CD4-positive, CD25-positive, alpha-beta regulatory T cell (primary cell): ENCODE measurements around the gene MMD. TPM values are rescaled to one million over a fixed set of nuclear protein-coding genes. Genes with fewer than 3 reads are reported as not detected.
"Not testable (repeated sequence)": the region's sequence is repeated elsewhere in the genome, so short reads cannot be mapped to it uniquely, and the experiment has no call there.

Experiments used
- ATAC-seq, 2 donors: fragments of 150-1000 bp; cut with Tn5 transposase; one replicate each; pipeline ENCODE4 v1.10.0; 2021; ENCODE audit warnings: low read depth in 2 of 2, moderate number of reproducible peaks in 2 of 2, moderate library complexity in 1 of 2
- DNase-seq, 3 donors: peaks; one replicate each; pipeline versions ENCODE4 v3.0.0 to v3.0.0-alpha.2; 2012 to 2022; ENCODE audit warnings: mixed read lengths in 1 of 3
- H3K27ac ChIP-seq: one replicate; pipeline ENCODE4 v1.7.0; 2013; ENCODE audit warnings: mild to moderate bottlenecking, low read length; ENCODE audit not compliant: insufficient read depth, poor library complexity, severe bottlenecking
- H3K27me3 ChIP-seq: one replicate; pipeline ENCODE4 v1.7.0; 2013; ENCODE audit warnings: low read length; ENCODE audit not compliant: control insufficient read depth, insufficient read depth
- H3K36me3 ChIP-seq: one replicate; pipeline ENCODE4 v1.7.0; 2013; ENCODE audit warnings: mild to moderate bottlenecking, low read length, moderate library complexity; ENCODE audit not compliant: control insufficient read depth, insufficient read depth
- H3K4me1 ChIP-seq: 2 replicates; pipeline ENCODE4 v1.7.0; 2013; ENCODE audit warnings: mild to moderate bottlenecking, low read length; ENCODE audit not compliant: insufficient read depth, control insufficient read depth, poor library complexity, severe bottlenecking
- H3K4me3 ChIP-seq: one replicate; pipeline ENCODE4 v1.7.0; 2013; ENCODE audit warnings: low read depth, mild to moderate bottlenecking, low read length, moderate library complexity
- H3K9me3 ChIP-seq, 2 experiments: 1 replicate in 1 of 2; 2 replicates in 1 of 2; pipeline ENCODE4 v1.7.0; 2013; ENCODE audit warnings: low read length in 2 of 2, mild to moderate bottlenecking in 1 of 2, moderate library complexity in 1 of 2; ENCODE audit not compliant: control insufficient read depth in 2 of 2
- H3K27ac Mint-ChIP-seq, 3 donors: one replicate each; pipeline ENCODE4 v1.8.0; 2020 to 2022; ENCODE audit warnings: mild to moderate bottlenecking in 3 of 3, mixed read lengths in 3 of 3, moderate library complexity in 2 of 3
- H3K27me3 Mint-ChIP-seq: one replicate; pipeline ENCODE4 v1.8.0; 2022; ENCODE audit warnings: mild to moderate bottlenecking, mixed read lengths
- H3K36me3 Mint-ChIP-seq: one replicate; pipeline ENCODE4 v1.8.0; 2020; ENCODE audit warnings: mixed read lengths
- H3K4me1 Mint-ChIP-seq, 4 donors: one replicate each; pipeline ENCODE4 v1.8.0; 2020 to 2022; ENCODE audit warnings: mixed read lengths in 4 of 4, mild to moderate bottlenecking in 1 of 4
- H3K4me3 Mint-ChIP-seq, 4 donors: one replicate each; pipeline ENCODE4 v1.8.0; 2020 to 2022; ENCODE audit warnings: mild to moderate bottlenecking in 4 of 4, mixed read lengths in 4 of 4, moderate library complexity in 3 of 4
- H3K9me3 Mint-ChIP-seq, 7 donors: one replicate each; pipeline ENCODE4 v1.8.0; 2020 to 2022; ENCODE audit warnings: mixed read lengths in 7 of 7, mild to moderate bottlenecking in 3 of 7, moderate library complexity in 2 of 7
- polyA plus RNA-seq, 4 donors: library from polyadenylated mRNA; unstranded; fragments of 300-500 nt; fragmentation: Illumina TruSeq; gene quantifications; one replicate each; pipeline ENCODE4 v1.2.3, GENCODE V29; 2021
- total RNA-seq: library from RNA; stranded (reverse); gene quantifications from one replicate; pipeline ENCODE4 v1.2.3, GENCODE V29; 2022

The MMD gene
- total and polyA plus RNA-seq, 5 donors from 2014 or later = 10.1 to 17.8 (median 12.0) TPM

DNA sequence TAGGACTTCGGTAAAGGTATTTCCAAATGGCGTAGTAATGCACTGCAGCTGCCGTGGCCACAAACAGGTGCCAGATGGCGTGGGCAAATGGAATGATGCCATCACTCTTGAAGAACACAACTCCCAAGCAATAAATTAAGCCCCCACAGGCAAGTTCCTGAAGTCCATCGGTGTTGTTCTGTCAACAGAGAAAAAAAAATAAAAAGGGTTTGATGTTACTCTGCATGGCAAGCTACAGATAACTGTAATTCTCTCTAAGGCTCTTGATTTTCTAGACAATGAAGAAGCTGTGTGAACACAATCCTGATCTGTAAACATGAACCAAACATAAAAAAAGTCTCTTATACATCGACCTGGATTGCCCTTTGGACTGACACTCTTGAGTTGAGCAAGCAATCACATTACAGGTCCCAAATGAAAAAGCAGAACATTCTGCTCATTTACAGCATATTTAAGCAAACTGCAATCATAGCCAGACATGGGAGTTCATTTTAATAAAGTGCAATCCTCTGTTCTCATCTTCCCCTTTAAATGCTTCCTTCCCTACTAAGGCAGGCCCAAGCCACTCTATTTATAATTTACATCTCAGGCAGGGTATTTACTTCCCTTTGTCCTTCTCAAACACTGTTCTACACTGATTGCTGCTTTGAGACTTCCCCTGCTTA is 27.1 kb downstream of the MMD start:
- H3K27ac Mint-ChIP-seq = peak overlapping the region; percentile 1 to 38 (median 12)
- H3K9me3 Mint-ChIP-seq = no peaks in the 10 kb centered on the region
- no peaks in the 10 kb centered on the region for H3K4me1 ChIP-seq
- H3K27me3 ChIP-seq = no peaks in the 10 kb centered on the region
- peaks cover 22% of the 10 kb centered on the region for H3K36me3 ChIP-seq
- H3K36me3 Mint-ChIP-seq = peaks cover 43% of the 10 kb centered on the region
- H3K4me1 Mint-ChIP-seq = peaks cover 3 to 10% (median 5%) of the 10 kb centered on the region in 4 donors
- H3K4me3 ChIP-seq = no peak overlapping the region
- no peaks in the 10 kb centered on the region for H3K9me3 ChIP-seq
- DNase-seq (no peak), ATAC-seq (no peak)
- no peak overlapping the region for H3K4me3 Mint-ChIP-seq
- no peaks in the 10 kb centered on the region for H3K27me3 Mint-ChIP-seq
- H3K27ac ChIP-seq = no peak overlapping the region

DNA sequence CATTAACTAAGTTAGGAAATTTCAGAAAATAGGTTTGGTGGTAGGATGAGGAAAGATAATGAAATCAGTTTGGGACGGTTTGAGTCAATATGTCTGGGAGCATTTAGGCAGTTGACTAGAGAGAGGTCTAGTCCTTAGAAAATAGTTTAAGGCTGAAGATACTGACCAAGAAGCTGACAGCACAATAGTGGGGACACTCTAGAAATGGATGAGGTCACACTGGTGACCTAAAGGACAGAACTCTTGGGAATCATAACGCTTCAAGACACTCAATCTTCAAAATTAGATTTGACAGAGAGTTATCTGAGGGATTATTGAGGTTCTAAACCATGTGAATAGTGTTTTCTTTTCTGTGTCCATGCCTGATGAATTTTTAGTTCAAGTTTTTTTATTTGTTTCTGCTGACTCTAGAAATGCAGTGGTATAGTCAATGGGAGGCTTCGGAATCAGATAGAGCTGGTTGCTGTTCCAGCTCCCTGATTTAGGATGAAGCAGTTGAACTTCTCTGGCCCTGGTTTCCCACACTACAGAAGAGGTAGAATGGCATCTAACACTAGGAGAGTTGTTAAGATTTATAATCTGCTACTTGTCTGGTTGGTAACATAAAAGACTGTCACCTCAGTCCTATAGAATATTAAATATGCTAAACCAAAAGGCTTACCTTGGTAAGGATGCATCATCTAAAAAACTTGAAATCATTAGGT is 29.7 kb downstream of the MMD start:
- Histone ChIP-seq H3K27ac (no peak overlapping the region), H3K4me1 (no peaks in the 10 kb centered on the region), H3K36me3 (peaks cover 11% of the 10 kb centered on the region), H3K9me3 (no peaks in the 10 kb centered on the region), H3K4me3 (no peak overlapping the region), H3K27me3 (no peaks in the 10 kb centered on the region)
- peaks cover 22% of the 10 kb centered on the region for H3K36me3 Mint-ChIP-seq
- no peak for ATAC-seq
- no peak overlapping the region for H3K4me3 Mint-ChIP-seq
- DNase-seq = no peak
- H3K27me3 Mint-ChIP-seq = no peaks in the 10 kb centered on the region
- H3K9me3 Mint-ChIP-seq = no peaks in the 10 kb centered on the region
- peak overlapping the region; percentile 8 to 28 (median 9) for H3K27ac Mint-ChIP-seq
- peaks cover 3 to 6% (median 5%) of the 10 kb centered on the region in 4 donors for H3K4me1 Mint-ChIP-seq

DNA sequence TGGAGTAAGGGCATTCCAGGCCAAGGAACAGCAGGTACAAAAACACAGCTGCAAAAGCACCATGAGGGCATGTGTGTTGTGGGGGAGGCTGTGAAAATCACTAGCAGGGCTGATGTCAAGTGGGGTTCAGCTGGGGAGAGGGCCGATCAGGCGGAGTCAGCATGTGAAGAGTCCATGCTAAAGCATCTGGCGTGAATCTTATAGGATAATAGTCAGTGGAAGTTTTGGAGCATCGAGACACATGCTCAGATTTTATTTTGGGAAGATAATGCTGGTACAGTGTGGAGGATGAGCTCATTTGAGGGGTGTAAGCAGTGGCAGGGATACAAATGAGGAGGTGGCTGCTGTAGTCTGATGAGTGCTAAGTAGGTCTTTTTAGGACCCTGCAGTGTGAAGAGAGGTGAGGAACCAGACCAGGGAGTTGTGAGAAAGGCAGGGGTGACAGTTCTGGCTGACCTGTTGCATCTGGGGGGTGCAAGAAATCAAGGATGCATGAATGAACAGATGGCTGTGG is 30.3 kb downstream of the MMD start:
- H3K27me3 ChIP-seq = no peaks in the 10 kb centered on the region
- no peaks in the 10 kb centered on the region for H3K9me3 ChIP-seq
- Mint-ChIP-seq H3K27me3 (no peaks in the 10 kb centered on the region), H3K36me3 (peaks cover 20% of the 10 kb centered on the region), H3K4me3 (no peak overlapping the region), H3K9me3 (no peaks in the 10 kb centered on the region), H3K4me1 (peaks cover 2 to 6% (median 4%) of the 10 kb centered on the region in 4 donors), H3K27ac (peak overlapping the region in 1 of 3 donors; percentile 8)
- no peak for DNase-seq
- H3K4me3 ChIP-seq = no peak overlapping the region
- H3K36me3 ChIP-seq = peaks cover 11% of the 10 kb centered on the region
- no peak for ATAC-seq
- H3K4me1 ChIP-seq = no peaks in the 10 kb centered on the region
- H3K27ac ChIP-seq = no peak overlapping the region

DNA sequence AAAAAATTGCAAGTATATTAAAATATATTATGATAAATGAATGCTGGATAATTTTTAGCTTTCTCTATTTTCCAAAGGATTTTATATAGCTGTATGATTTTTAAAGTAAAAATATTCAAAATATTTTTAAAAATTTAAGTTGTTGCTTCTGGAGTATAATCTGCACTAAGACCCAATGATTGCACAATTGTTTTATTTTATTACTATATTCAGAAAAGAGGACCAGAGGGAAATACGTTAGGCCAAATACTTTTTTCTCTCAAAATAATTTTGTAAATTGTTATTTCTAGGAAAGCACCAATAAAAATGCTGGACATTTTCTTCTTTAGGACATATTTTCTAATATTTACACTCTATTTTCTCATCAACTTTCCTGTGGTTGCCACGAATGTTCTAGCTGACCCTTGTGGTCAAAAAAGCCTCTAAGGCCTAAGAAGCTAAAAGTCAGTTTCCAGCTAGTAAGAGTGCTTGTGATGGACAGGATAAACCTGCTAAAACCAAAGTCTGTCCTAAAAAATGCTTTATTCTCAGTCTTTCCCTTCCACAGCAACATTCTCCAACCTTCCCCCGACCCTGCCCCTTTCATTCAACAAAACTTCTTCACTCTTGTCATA is 31.2 kb downstream of the MMD start:
- H3K4me3 Mint-ChIP-seq = no peak overlapping the region
- H3K27me3 Mint-ChIP-seq = peaks cover under 1% of the 10 kb centered on the region
- Histone ChIP-seq H3K4me1 (no peaks in the 10 kb centered on the region), H3K27me3 (no peaks in the 10 kb centered on the region), H3K27ac (no peak overlapping the region), H3K4me3 (no peak overlapping the region), H3K9me3 (no peaks in the 10 kb centered on the region), H3K36me3 (peaks cover 11% of the 10 kb centered on the region)
- no peak overlapping the region for H3K27ac Mint-ChIP-seq
- peaks cover 0 to 6% (median 4%) of the 10 kb centered on the region in 4 donors for H3K4me1 Mint-ChIP-seq
- no peak for DNase-seq
- ATAC-seq = no peak
- peaks cover 20% of the 10 kb centered on the region for H3K36me3 Mint-ChIP-seq
- H3K9me3 Mint-ChIP-seq = no peaks in the 10 kb centered on the region

DNA sequence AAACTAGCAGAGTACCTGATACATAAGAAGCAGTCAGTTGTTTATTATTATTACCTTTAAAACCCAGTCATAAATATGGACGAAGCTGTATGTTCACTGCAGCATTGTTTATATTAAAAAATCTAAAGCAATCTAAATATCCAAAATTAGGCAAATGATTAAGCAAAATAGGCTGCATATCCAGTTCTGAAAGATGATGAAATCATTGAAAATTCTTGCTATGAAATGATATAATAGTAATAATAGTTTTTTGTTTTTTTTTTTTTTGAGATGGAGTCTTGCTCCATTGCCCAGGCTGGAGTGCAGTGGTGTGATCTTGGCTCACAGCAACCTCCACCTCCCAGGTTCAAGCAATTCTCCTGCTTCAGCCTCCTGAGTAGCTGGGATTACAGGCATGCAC is 31.9 kb downstream of the MMD start:
- not testable (repeated sequence) for H3K27ac ChIP-seq, H3K4me3 Mint-ChIP-seq, H3K9me3 Mint-ChIP-seq, DNase-seq, ATAC-seq, H3K36me3 ChIP-seq, H3K27me3 Mint-ChIP-seq, H3K4me1 Mint-ChIP-seq, H3K4me1 ChIP-seq, H3K27me3 ChIP-seq, H3K9me3 ChIP-seq, H3K27ac Mint-ChIP-seq, H3K4me3 ChIP-seq
- H3K36me3 Mint-ChIP-seq = peaks cover 15% of the 10 kb centered on the region

DNA sequence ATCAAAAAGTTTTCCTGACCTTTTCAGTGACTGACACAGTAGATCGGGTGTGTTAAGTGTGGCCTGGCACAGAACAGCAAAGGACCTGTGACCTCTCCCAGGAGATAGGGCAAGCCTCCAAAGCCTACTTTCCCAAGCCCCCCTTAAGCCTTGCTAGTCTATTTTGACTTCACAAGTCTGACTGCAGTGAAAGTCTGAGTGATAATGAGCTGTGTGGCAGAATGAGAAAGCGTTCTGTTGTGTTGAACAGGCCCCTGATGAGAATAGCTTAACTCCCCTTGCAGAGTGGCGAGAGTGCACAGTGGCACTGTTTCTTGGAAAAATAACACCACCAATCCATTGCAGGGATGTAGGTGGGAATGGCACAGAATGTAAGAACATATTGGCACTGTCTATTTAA is 32.8 kb downstream of the MMD start:
- Mint-ChIP-seq H3K4me1 (peaks cover 0 to 5% (median 0%) of the 10 kb centered on the region in 4 donors), H3K27me3 (peaks cover 5% of the 10 kb centered on the region), H3K36me3 (peaks cover 8% of the 10 kb centered on the region), H3K4me3 (no peak overlapping the region), H3K9me3 (no peaks in the 10 kb centered on the region), H3K27ac (no peak overlapping the region)
- no peaks in the 10 kb centered on the region for H3K4me1 ChIP-seq
- no peaks in the 10 kb centered on the region for H3K9me3 ChIP-seq
- no peak for DNase-seq
- ATAC-seq = no peak
- H3K4me3 ChIP-seq = no peak overlapping the region
- no peak overlapping the region for H3K27ac ChIP-seq
- peaks cover 4% of the 10 kb centered on the region for H3K36me3 ChIP-seq
- H3K27me3 ChIP-seq = no peaks in the 10 kb centered on the region

DNA sequence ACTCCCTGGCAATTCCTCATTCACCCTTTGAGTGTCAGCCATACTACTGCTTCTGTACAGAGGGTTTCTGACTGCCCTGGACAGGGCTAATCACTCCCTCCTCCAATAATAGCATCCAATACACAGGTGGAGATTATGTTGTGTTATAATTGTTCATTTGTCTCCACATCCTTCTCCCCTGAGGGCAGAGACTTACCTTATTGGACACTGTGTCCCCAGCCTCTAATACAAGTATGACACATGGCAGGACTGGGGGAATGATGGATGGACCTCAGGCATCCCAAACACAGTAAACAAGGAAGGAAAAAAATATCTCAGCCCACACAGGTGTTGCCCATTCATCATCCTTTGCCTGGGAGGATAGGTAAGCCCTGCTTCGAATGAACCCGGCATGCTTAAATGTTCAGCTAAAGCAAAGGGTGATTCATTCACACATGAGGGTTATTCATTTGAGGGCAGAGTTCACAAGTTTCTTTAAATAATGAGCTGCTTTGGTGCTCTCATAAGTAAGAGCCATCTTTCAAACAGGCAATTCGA is 34.8 kb downstream of the MMD start:
- Mint-ChIP-seq H3K4me3 (no peak overlapping the region), H3K27me3 (peaks cover 5% of the 10 kb centered on the region), H3K9me3 (no peaks in the 10 kb centered on the region), H3K27ac (no peak overlapping the region), H3K36me3 (peaks cover 4% of the 10 kb centered on the region), H3K4me1 (no peaks in the 10 kb centered on the region)
- no peaks in the 10 kb centered on the region for H3K36me3 ChIP-seq
- no peak for DNase-seq
- no peaks in the 10 kb centered on the region for H3K4me1 ChIP-seq
- no peaks in the 10 kb centered on the region for H3K9me3 ChIP-seq
- H3K4me3 ChIP-seq = no peak overlapping the region
- H3K27me3 ChIP-seq = no peaks in the 10 kb centered on the region
- ATAC-seq = no peak
- no peak overlapping the region for H3K27ac ChIP-seq
